Natural killer cell treated with Interleukin-12 subunit alpha and Interleukin-12 subunit beta and Interleukin-15 and Interleukin-18, amount 100 ng/mL, for 72 hours (primary cell): Measurements from ENCODE around the gene ZAR1. TPM values are rescaled to one million over a fixed set of nuclear protein-coding genes. Genes with fewer than 3 reads are reported as not detected.

Experiments
- ATAC-seq, 2 donors: fragments of 150-1000 bp; cut with Tn5 transposase in 1 of 2; sonication (Bioruptor Pico), chemical (Tn5 transposase) in 1 of 2; 2 replicates each; pipeline ENCODE4 v1.10.0; 2021
- DNase-seq: peaks from one replicate; pipeline ENCODE4 v3.0.0; 2022; ENCODE audit warnings: low spot score
- H3K27ac Mint-ChIP-seq, 2 donors: 1 replicate in 1 of 2; 2 replicates in 1 of 2; pipeline ENCODE4 v1.8.0; 2022; ENCODE audit warnings: mixed read lengths in 2 of 2, mild to moderate bottlenecking in 1 of 2, moderate library complexity in 1 of 2
- H3K27me3 Mint-ChIP-seq, 2 donors: 1 replicate in 1 of 2; 2 replicates in 1 of 2; pipeline ENCODE4 v1.8.0; 2022; ENCODE audit warnings: mixed read lengths in 2 of 2
- H3K36me3 Mint-ChIP-seq: one replicate; pipeline ENCODE4 v1.8.0; 2022; ENCODE audit warnings: mixed read lengths
- H3K4me1 Mint-ChIP-seq, 2 donors: 1 replicate in 1 of 2; 2 replicates in 1 of 2; pipeline ENCODE4 v1.8.0; 2022; ENCODE audit warnings: low read depth in 2 of 2, mixed read lengths in 2 of 2, mild to moderate bottlenecking in 1 of 2
- H3K4me3 Mint-ChIP-seq: one replicate; pipeline ENCODE4 v1.8.0; 2022; ENCODE audit warnings: mixed read lengths
- H3K9me3 Mint-ChIP-seq: 2 replicates; pipeline ENCODE4 v1.8.0; 2022; ENCODE audit warnings: mixed read lengths
- total RNA-seq, 2 donors: library from RNA; stranded (reverse); gene quantifications; one replicate each; pipeline ENCODE4 v1.2.3, GENCODE V29; 2022

ZAR1 gene
- total RNA-seq, 2 donors from 2014 or later = not detected

- Mint-ChIP-seq H3K27ac (no peak overlapping the region), H3K4me3 (no peak overlapping the region), H3K36me3 (peaks cover 13% of the 10 kb centered on the region), H3K4me1 (peaks cover 2 to 6% of the 10 kb centered on the region in 2 donors), H3K9me3 (no peaks in the 10 kb centered on the region), H3K27me3 (no peaks in the 10 kb centered on the region)
- DNase-seq (no peak), ATAC-seq (no peak)
Observed at GRCh38 chr4:48498895-48499294, 8.8 kb downstream of the ZAR1 start.

GRCh38 chr4:48499551-48500066 is 9.6 kb downstream of the ZAR1 start:
- Mint-ChIP-seq H3K9me3 (no peaks in the 10 kb centered on the region), H3K36me3 (peaks cover 13% of the 10 kb centered on the region), H3K27me3 (no peaks in the 10 kb centered on the region), H3K27ac (no peak overlapping the region), H3K4me3 (no peak overlapping the region), H3K4me1 (peaks cover 2 to 6% of the 10 kb centered on the region in 2 donors)
- DNase-seq (no peak), ATAC-seq (no peak)

GRCh38 chr4:48503233-48504025 is 13.4 kb downstream of the ZAR1 start:
- peaks cover 19% of the 10 kb centered on the region for H3K36me3 Mint-ChIP-seq
- H3K9me3 Mint-ChIP-seq = no peaks in the 10 kb centered on the region
- no peak for DNase-seq
- H3K27ac Mint-ChIP-seq = no peak overlapping the region
- peaks cover 2 to 6% of the 10 kb centered on the region in 2 donors for H3K4me1 Mint-ChIP-seq
- H3K4me3 Mint-ChIP-seq = no peak overlapping the region
- no peak for ATAC-seq
- no peaks in the 10 kb centered on the region for H3K27me3 Mint-ChIP-seq

- no peak overlapping the region for H3K27ac Mint-ChIP-seq
- H3K4me3 Mint-ChIP-seq = no peak overlapping the region
Observed at GRCh38 chr4:48504026-48504330, 13.9 kb downstream of the ZAR1 start.

GRCh38 chr4:48504352-48504751 is 14.3 kb downstream of the ZAR1 start:
- no peak for ATAC-seq

More at GRCh38 chr4:48504026-48504330, 13.9 kb downstream of the ZAR1 start:
- Mint-ChIP-seq H3K27me3 (no peaks in the 10 kb centered on the region), H3K4me1 (peaks cover 2 to 6% of the 10 kb centered on the region in 2 donors), H3K9me3 (no peaks in the 10 kb centered on the region), H3K36me3 (peaks cover 16% of the 10 kb centered on the region)
- ATAC-seq (no peak), DNase-seq (no peak)

GRCh38 chr4:48506716-48507115 is 16.7 kb downstream of the ZAR1 start:
- Mint-ChIP-seq H3K27me3 (no peaks in the 10 kb centered on the region), H3K27ac (no peak overlapping the region), H3K36me3 (peaks cover 14% of the 10 kb centered on the region), H3K4me3 (no peak overlapping the region), H3K4me1 (no peaks in the 10 kb centered on the region), H3K9me3 (no peaks in the 10 kb centered on the region)
- DNase-seq (no peak), ATAC-seq (no peak)

More at GRCh38 chr4:48504352-48504751, 14.3 kb downstream of the ZAR1 start:
- no peaks in the 10 kb centered on the region for H3K9me3 Mint-ChIP-seq
- no peaks in the 10 kb centered on the region for H3K27me3 Mint-ChIP-seq
- H3K4me3 Mint-ChIP-seq = no peak overlapping the region
- DNase-seq = no peak
- H3K36me3 Mint-ChIP-seq = peaks cover 12% of the 10 kb centered on the region
- peaks cover 2 to 3% of the 10 kb centered on the region in 2 donors for H3K4me1 Mint-ChIP-seq
- no peak overlapping the region for H3K27ac Mint-ChIP-seq

GRCh38 chr4:48509543-48509942 is 19.5 kb downstream of the ZAR1 start:
- ATAC-seq (no peak), DNase-seq (no peak)
- Mint-ChIP-seq H3K4me1 (no peaks in the 10 kb centered on the region), H3K9me3 (no peaks in the 10 kb centered on the region), H3K27ac (no peak overlapping the region), H3K36me3 (peaks cover 27% of the 10 kb centered on the region), H3K4me3 (no peak overlapping the region), H3K27me3 (no peaks in the 10 kb centered on the region)

GRCh38 chr4:48518143-48518542 is 28.1 kb downstream of the ZAR1 start:
- Mint-ChIP-seq H3K27me3 (no peaks in the 10 kb centered on the region), H3K4me1 (no peaks in the 10 kb centered on the region), H3K4me3 (no peak overlapping the region), H3K36me3 (peaks cover 38% of the 10 kb centered on the region), H3K9me3 (no peaks in the 10 kb centered on the region), H3K27ac (no peak overlapping the region)
- ATAC-seq = no peak
- DNase-seq = no peak

GRCh38 chr4:48526406-48526805 is 36.4 kb downstream of the ZAR1 start:
- no peaks in the 10 kb centered on the region for H3K4me1 Mint-ChIP-seq
- no peak for ATAC-seq
- H3K9me3 Mint-ChIP-seq = no peaks in the 10 kb centered on the region
- no peak for DNase-seq
- peaks cover 46% of the 10 kb centered on the region for H3K36me3 Mint-ChIP-seq
- no peaks in the 10 kb centered on the region for H3K27me3 Mint-ChIP-seq
- no peak overlapping the region for H3K4me3 Mint-ChIP-seq
- no peak overlapping the region for H3K27ac Mint-ChIP-seq

- no peaks in the 10 kb centered on the region for H3K27me3 Mint-ChIP-seq
- no peaks in the 10 kb centered on the region for H3K4me1 Mint-ChIP-seq
- no peaks in the 10 kb centered on the region for H3K9me3 Mint-ChIP-seq
- H3K4me3 Mint-ChIP-seq = no peak overlapping the region
- H3K36me3 Mint-ChIP-seq = peaks cover 17% of the 10 kb centered on the region
- ATAC-seq = no peak
- H3K27ac Mint-ChIP-seq = no peak overlapping the region
- no peak for DNase-seq
Observed at GRCh38 chr4:48538358-48538757, 48.3 kb downstream of the ZAR1 start.

- no peak overlapping the region for H3K4me3 Mint-ChIP-seq
- no peak overlapping the region for H3K27ac Mint-ChIP-seq
- no peak for DNase-seq
- H3K27me3 Mint-ChIP-seq = no peaks in the 10 kb centered on the region
- no peaks in the 10 kb centered on the region for H3K4me1 Mint-ChIP-seq
- peaks cover 17% of the 10 kb centered on the region for H3K36me3 Mint-ChIP-seq
- H3K9me3 Mint-ChIP-seq = no peaks in the 10 kb centered on the region
- ATAC-seq = no peak
Observed at GRCh38 chr4:48539597-48539996, 49.5 kb downstream of the ZAR1 start.

GRCh38 chr4:48542888-48543287 is 52.8 kb downstream of the ZAR1 start:
- ATAC-seq = no peak
- H3K27ac Mint-ChIP-seq = no peak overlapping the region
- DNase-seq = no peak
- peaks cover 26% of the 10 kb centered on the region for H3K36me3 Mint-ChIP-seq
- no peaks in the 10 kb centered on the region for H3K4me1 Mint-ChIP-seq
- no peak overlapping the region for H3K4me3 Mint-ChIP-seq
- no peaks in the 10 kb centered on the region for H3K27me3 Mint-ChIP-seq
- no peaks in the 10 kb centered on the region for H3K9me3 Mint-ChIP-seq

GRCh38 chr4:48543796-48544195 is 53.7 kb downstream of the ZAR1 start:
- H3K36me3 Mint-ChIP-seq = peaks cover 32% of the 10 kb centered on the region
- ATAC-seq (no peak), DNase-seq (no peak)
- no peak overlapping the region for H3K4me3 Mint-ChIP-seq
- no peaks in the 10 kb centered on the region for H3K27me3 Mint-ChIP-seq
- no peak overlapping the region for H3K27ac Mint-ChIP-seq
- no peaks in the 10 kb centered on the region for H3K4me1 Mint-ChIP-seq
- no peaks in the 10 kb centered on the region for H3K9me3 Mint-ChIP-seq
